GM18909 (cell line): ENCODE data around the gene AK8.
"Not testable (repeated sequence)": the region's sequence is repeated elsewhere in the genome, so short reads cannot be mapped to it uniquely, and the experiment has no call there.

Experiments
- ATAC-seq: cut with Tn5 transposase; IDR thresholded peaks from one replicate; pipeline ENCODE4 v1.9.1; 2021; ENCODE audit warnings: mild to moderate bottlenecking; ENCODE audit not compliant: unreplicated experiment, poor library complexity

Gene AK8

GRCh38 chr9:132780230-132781007 lies 97.7 kb downstream of the AK8 start:
- no peak for ATAC-seq

- no peak for ATAC-seq
These were observed 101.2 kb downstream of the AK8 start for GRCh38 chr9:132776891-132777290.

GRCh38 chr9:132776268-132776667 lies 101.8 kb downstream of the AK8 start:
- ATAC-seq, result no peak

- no peak for ATAC-seq
These were observed 102.4 kb downstream of the AK8 start for GRCh38 chr9:132775720-132776119.

GRCh38 chr9:132774886-132775285 lies 103.2 kb downstream of the AK8 start:
- ATAC-seq, result no peak

GRCh38 chr9:132773764-132774339 lies 104.2 kb downstream of the AK8 start:
- ATAC-seq, result no peak

- no peak for ATAC-seq
These were observed 105.0 kb downstream of the AK8 start for GRCh38 chr9:132773093-132773492.

GRCh38 chr9:132771752-132772151 lies 106.3 kb downstream of the AK8 start:
- ATAC-seq, result not testable (repeated sequence)

GRCh38 chr9:132770770-132771310 lies 107.2 kb downstream of the AK8 start:
- ATAC-seq, result no peak

GRCh38 chr9:132769906-132770769 lies 107.9 kb downstream of the AK8 start:
- peak; percentile 49 for ATAC-seq

GRCh38 chr9:132768932-132769905 lies 108.9 kb downstream of the AK8 start:
- ATAC-seq, result peak; percentile 65

- no peak for ATAC-seq
These were observed 114.5 kb downstream of the AK8 start for GRCh38 chr9:132763574-132763973.

- no peak for ATAC-seq
These were observed 115.2 kb downstream of the AK8 start for GRCh38 chr9:132762896-132763295.

- no peak for ATAC-seq
These were observed 116.5 kb downstream of the AK8 start for GRCh38 chr9:132761602-132762001.

GRCh38 chr9:132760057-132760456 lies 118.0 kb downstream of the AK8 start:
- ATAC-seq, result no peak

- no peak for ATAC-seq
These were observed 121.1 kb downstream of the AK8 start for GRCh38 chr9:132757016-132757415.

- no peak for ATAC-seq
These were observed 121.8 kb downstream of the AK8 start for GRCh38 chr9:132756214-132756845.

GRCh38 chr9:132755096-132755495 lies 123.0 kb downstream of the AK8 start:
- ATAC-seq, result no peak

GRCh38 chr9:132754236-132754635 lies 123.8 kb downstream of the AK8 start:
- no peak for ATAC-seq
